Neural progenitor cell (in vitro differentiated cells): ENCODE data around the gene PDE1C. TPM values are rescaled to one million over a fixed set of nuclear protein-coding genes. Genes with fewer than 3 reads are reported as not detected.

Experiments
- DNase-seq: peaks from one replicate; pipeline ENCODE4 v3.0.0-alpha.2; 2016; ENCODE audit warnings: low spot score
- H2AFZ ChIP-seq: fragments of 200-600 bp; sonication (generic); replicated peaks from 2 replicates; pipeline ENCODE4 v1.6.1; 2016; ENCODE audit warnings: antibody characterized with exemption
- H3F3A ChIP-seq: fragments of 200-600 bp; sonication (generic); 2 replicates; pipeline ENCODE4 v1.6.1; 2016; ENCODE audit warnings: antibody characterized with exemption, low read depth
- H3K27ac ChIP-seq: fragments of 200-600 bp; sonication (generic); 2 replicates; pipeline ENCODE4 v1.5.1; 2016; ENCODE audit warnings: mild to moderate bottlenecking
- H3K27me3 ChIP-seq: fragments of 200-600 bp; sonication (generic); 2 replicates; pipeline ENCODE4 v1.6.1; 2016; ENCODE audit warnings: mild to moderate bottlenecking, moderate library complexity
- H3K36me3 ChIP-seq: fragments of 200-600 bp; sonication (generic); 2 replicates; pipeline ENCODE4 v1.5.1; 2016
- H3K4me1 ChIP-seq: fragments of 200-600 bp; sonication (generic); 2 replicates; pipeline ENCODE4 v1.6.1; 2016; ENCODE audit warnings: mixed run types
- H3K4me2 ChIP-seq: fragments of 200-600 bp; sonication (generic); 2 replicates; pipeline ENCODE4 v1.6.1; 2016
- H3K4me3 ChIP-seq: fragments of 200-600 bp; sonication (generic); 2 replicates; pipeline ENCODE4 v1.5.1; 2016
- H3K79me2 ChIP-seq: fragments of 200-600 bp; sonication (generic); 2 replicates; pipeline ENCODE4 v1.6.1; 2016; ENCODE audit warnings: low read depth
- H3K9ac ChIP-seq: fragments of 200-600 bp; sonication (generic); 2 replicates; pipeline ENCODE4 v1.6.1; 2016
- H3K9me3 ChIP-seq: fragments of 200-600 bp; sonication (generic); 2 replicates; pipeline ENCODE4 v1.5.1; 2016; ENCODE audit warnings: low read depth
- H4K20me1 ChIP-seq: fragments of 200-600 bp; sonication (generic); 2 replicates; pipeline ENCODE4 v1.6.1; 2016; ENCODE audit warnings: low read depth
- H3K27ac Mint-ChIP-seq: 3 replicates; pipeline ENCODE4 v1.8.0; 2021; ENCODE audit warnings: mixed read lengths
- H3K27me3 Mint-ChIP-seq: 2 replicates; pipeline ENCODE4 v1.8.0; 2022; ENCODE audit warnings: low read depth, mild to moderate bottlenecking, inconsistent platforms, moderate library complexity, mixed read lengths; ENCODE audit not compliant: insufficient read depth
- H3K36me3 Mint-ChIP-seq: 3 replicates; pipeline ENCODE4 v1.8.0; 2021; ENCODE audit warnings: mixed read lengths
- H3K4me1 Mint-ChIP-seq: 3 replicates; pipeline ENCODE4 v1.8.0; 2021; ENCODE audit warnings: mixed read lengths
- H3K4me3 Mint-ChIP-seq: 3 replicates; pipeline ENCODE4 v1.8.0; 2021; ENCODE audit warnings: mild to moderate bottlenecking, moderate library complexity, mixed read lengths
- H3K9me3 Mint-ChIP-seq: 3 replicates; pipeline ENCODE4 v1.8.0; 2020; ENCODE audit warnings: mixed read lengths
- EZH2 ChIP-seq: fragments of 200-600 bp; sonication (generic); IDR thresholded peaks from 2 replicates; pipeline ENCODE4 v1.6.1; 2017; ENCODE audit warnings: antibody characterized with exemption, mild to moderate bottlenecking, moderate library complexity
- EZH2phosphoT487 ChIP-seq: fragments of 200-600 bp; sonication (generic); IDR thresholded peaks from 2 replicates; pipeline ENCODE4 v1.6.1; 2017; ENCODE audit warnings: antibody characterized with exemption
- total RNA-seq: library from RNA; depleted of rRNA; stranded (reverse); fragments of >200 nt; gene quantifications from 2 replicates; pipeline ENCODE4 v1.2.3, GENCODE V29; 2015; ENCODE audit warnings: low replicate concordance
- TF ChIP-seq, protein P1 (sequence below): fragments of 200-600 bp; sonication (generic); IDR thresholded peaks from 2 replicates; pipeline ENCODE4 v1.5.1; 2017; ENCODE audit warnings: antibody characterized with exemption, mild to moderate bottlenecking

The PDE1C gene
- total RNA-seq, 1 donor from 2014 or later: 0.54 TPM

- no peak for TF ChIP-seq EZH2phosphoT487
- no peak overlapping the region for H3K4me3 Mint-ChIP-seq
- H3K27me3 Mint-ChIP-seq: peaks cover 2% of the 10 kb centered on the region
- no peaks in the 10 kb centered on the region for H3K36me3 Mint-ChIP-seq
- DNase-seq: no peak
- H3K9me3 Mint-ChIP-seq: no peaks in the 10 kb centered on the region
- H3K27ac ChIP-seq: no peak overlapping the region
- no peaks in the 10 kb centered on the region for H3F3A ChIP-seq
- no peak overlapping the region for H3K9ac ChIP-seq
- peaks cover 8% of the 10 kb centered on the region for H3K4me1 Mint-ChIP-seq
- H3K27me3 ChIP-seq: no peaks in the 10 kb centered on the region
- H3K4me3 ChIP-seq: no peak overlapping the region
- H3K4me2 ChIP-seq: no peak overlapping the region
- H3K79me2 ChIP-seq: no peaks in the 10 kb centered on the region
- no peak overlapping the region for H3K27ac Mint-ChIP-seq
- H3K9me3 ChIP-seq: no peaks in the 10 kb centered on the region
- no peaks in the 10 kb centered on the region for H3K36me3 ChIP-seq
- H2AFZ ChIP-seq: no peak overlapping the region
- H4K20me1 ChIP-seq: no peaks in the 10 kb centered on the region
- no peaks in the 10 kb centered on the region for H3K4me1 ChIP-seq
Measured at GRCh38 chr7:31940167-31940566, 130.0 kb downstream of the PDE1C start.

DNA sequence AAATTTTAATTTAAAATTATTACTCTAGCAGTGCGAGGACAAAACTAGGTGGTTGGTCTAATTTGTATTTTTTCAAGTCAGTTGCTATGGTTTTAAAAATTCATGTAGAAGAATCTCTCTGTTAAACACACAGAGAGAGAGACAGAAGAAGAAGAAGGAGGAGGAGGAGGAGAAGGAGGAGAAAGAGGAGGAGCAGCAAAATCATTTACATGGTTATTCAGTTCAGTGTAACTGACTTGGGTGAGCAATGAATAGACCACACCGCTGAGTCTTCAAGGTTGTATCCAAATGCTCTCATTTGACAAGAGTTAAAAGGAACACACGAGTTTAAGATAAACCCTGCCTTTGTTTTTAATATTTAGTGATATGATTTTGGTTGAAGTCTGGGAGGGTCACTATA is 131.1 kb downstream of the PDE1C start:
- no peak overlapping the region for H3K4me3 ChIP-seq
- Mint-ChIP-seq H3K36me3 (no peaks in the 10 kb centered on the region), H3K4me1 (peaks cover 16% of the 10 kb centered on the region), H3K4me3 (no peak overlapping the region), H3K27me3 (peaks cover 2% of the 10 kb centered on the region), H3K27ac (no peak overlapping the region), H3K9me3 (no peaks in the 10 kb centered on the region)
- H4K20me1 ChIP-seq: no peaks in the 10 kb centered on the region
- H3K4me2 ChIP-seq: no peak overlapping the region
- H3K36me3 ChIP-seq: no peaks in the 10 kb centered on the region
- no peaks in the 10 kb centered on the region for H3K27me3 ChIP-seq
- H3K27ac ChIP-seq: no peak overlapping the region
- H2AFZ ChIP-seq: no peak overlapping the region
- H3K79me2 ChIP-seq: no peaks in the 10 kb centered on the region
- H3K9me3 ChIP-seq: no peaks in the 10 kb centered on the region
- no peak for DNase-seq
- no peak overlapping the region for H3K9ac ChIP-seq
- no peaks in the 10 kb centered on the region for H3K4me1 ChIP-seq
- H3F3A ChIP-seq: no peaks in the 10 kb centered on the region
- no peak for TF ChIP-seq EZH2phosphoT487
- TF ChIP-seq, protein P1, sequence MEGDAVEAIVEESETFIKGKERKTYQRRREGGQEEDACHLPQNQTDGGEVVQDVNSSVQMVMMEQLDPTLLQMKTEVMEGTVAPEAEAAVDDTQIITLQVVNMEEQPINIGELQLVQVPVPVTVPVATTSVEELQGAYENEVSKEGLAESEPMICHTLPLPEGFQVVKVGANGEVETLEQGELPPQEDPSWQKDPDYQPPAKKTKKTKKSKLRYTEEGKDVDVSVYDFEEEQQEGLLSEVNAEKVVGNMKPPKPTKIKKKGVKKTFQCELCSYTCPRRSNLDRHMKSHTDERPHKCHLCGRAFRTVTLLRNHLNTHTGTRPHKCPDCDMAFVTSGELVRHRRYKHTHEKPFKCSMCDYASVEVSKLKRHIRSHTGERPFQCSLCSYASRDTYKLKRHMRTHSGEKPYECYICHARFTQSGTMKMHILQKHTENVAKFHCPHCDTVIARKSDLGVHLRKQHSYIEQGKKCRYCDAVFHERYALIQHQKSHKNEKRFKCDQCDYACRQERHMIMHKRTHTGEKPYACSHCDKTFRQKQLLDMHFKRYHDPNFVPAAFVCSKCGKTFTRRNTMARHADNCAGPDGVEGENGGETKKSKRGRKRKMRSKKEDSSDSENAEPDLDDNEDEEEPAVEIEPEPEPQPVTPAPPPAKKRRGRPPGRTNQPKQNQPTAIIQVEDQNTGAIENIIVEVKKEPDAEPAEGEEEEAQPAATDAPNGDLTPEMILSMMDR: no peak
- TF ChIP-seq EZH2: no peak

DNA sequence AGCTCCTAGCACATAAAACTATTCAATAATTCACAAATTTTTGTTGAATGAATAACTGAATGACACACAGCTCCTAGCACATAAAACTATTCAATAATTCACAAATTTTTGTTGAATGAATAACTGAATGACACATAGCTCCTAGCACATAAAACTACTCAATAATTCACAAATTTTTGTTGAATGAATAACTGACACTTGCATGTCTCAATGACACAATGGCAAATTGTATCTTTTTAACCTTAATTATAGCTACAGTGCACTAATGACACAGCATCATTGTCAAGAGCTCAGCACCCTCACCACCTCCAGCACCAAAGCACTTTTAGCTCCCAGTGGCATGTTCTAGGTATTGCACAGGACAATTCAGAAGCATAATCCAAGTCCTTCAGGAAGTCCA is 131.6 kb downstream of the PDE1C start:
- Mint-ChIP-seq H3K36me3 (no peaks in the 10 kb centered on the region), H3K4me3 (no peak overlapping the region)

DNA sequence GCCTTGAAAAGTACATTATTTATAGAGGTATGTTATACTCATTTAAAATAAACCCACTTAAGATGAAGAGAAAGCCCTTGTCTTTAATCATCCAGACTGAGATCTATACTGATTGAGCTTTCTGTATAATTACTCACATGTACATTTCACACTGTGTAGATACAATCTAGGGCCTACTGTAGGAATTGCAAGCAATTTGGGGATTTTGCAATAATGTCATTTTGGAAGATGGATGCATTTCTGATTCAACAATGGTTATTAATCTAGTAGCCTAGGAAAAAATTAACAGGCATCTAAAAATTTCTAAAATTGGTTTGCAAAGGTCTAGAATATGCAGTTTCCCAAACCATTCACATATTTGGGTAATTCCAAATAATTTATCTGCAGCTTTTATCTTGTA is 132.2 kb downstream of the PDE1C start:
- Mint-ChIP-seq H3K36me3 (no peaks in the 10 kb centered on the region), H3K4me3 (no peak overlapping the region), H3K27ac (no peak overlapping the region), H3K9me3 (no peaks in the 10 kb centered on the region), H3K4me1 (peaks cover 16% of the 10 kb centered on the region), H3K27me3 (peaks cover 2% of the 10 kb centered on the region)
- Histone ChIP-seq H3K27me3 (no peaks in the 10 kb centered on the region), H3F3A (no peaks in the 10 kb centered on the region), H3K9ac (no peak overlapping the region), H2AFZ (no peak overlapping the region), H4K20me1 (no peaks in the 10 kb centered on the region), H3K27ac (no peak overlapping the region), H3K9me3 (no peaks in the 10 kb centered on the region), H3K79me2 (no peaks in the 10 kb centered on the region), H3K4me3 (no peak overlapping the region), H3K36me3 (no peaks in the 10 kb centered on the region), H3K4me2 (no peak overlapping the region), H3K4me1 (no peaks in the 10 kb centered on the region)
- no peak for DNase-seq
- TF ChIP-seq EZH2phosphoT487: no peak
- TF ChIP-seq, protein P1: no peak

More for the DNA sequence above, 131.6 kb downstream of the PDE1C start:
- no peak overlapping the region for H3K4me2 ChIP-seq
- no peak overlapping the region for H3K27ac Mint-ChIP-seq
- no peak for TF ChIP-seq EZH2
- TF ChIP-seq, protein P1: peak; percentile 9
- TF ChIP-seq EZH2phosphoT487: no peak
- H3K27me3 ChIP-seq: no peaks in the 10 kb centered on the region
- no peak overlapping the region for H3K4me3 ChIP-seq
- no peak overlapping the region for H2AFZ ChIP-seq
- peaks cover 16% of the 10 kb centered on the region for H3K4me1 Mint-ChIP-seq
- H3F3A ChIP-seq: no peaks in the 10 kb centered on the region
- no peaks in the 10 kb centered on the region for H4K20me1 ChIP-seq
- H3K9me3 Mint-ChIP-seq: no peaks in the 10 kb centered on the region
- H3K9ac ChIP-seq: no peak overlapping the region
- H3K27me3 Mint-ChIP-seq: peaks cover 2% of the 10 kb centered on the region
- H3K9me3 ChIP-seq: no peaks in the 10 kb centered on the region
- H3K36me3 ChIP-seq: no peaks in the 10 kb centered on the region
- H3K79me2 ChIP-seq: no peaks in the 10 kb centered on the region
- DNase-seq: no peak
- H3K27ac ChIP-seq: no peak overlapping the region
- H3K4me1 ChIP-seq: no peaks in the 10 kb centered on the region
